Esophagus muscularis mucosa (tissue), 4 donors: ENCODE results near the gene TTC7B. TPM values are rescaled to one million over a fixed set of nuclear protein-coding genes. Genes with fewer than 3 reads are reported as not detected.

Source experiments
- DNase-seq: peaks from one replicate; pipeline ENCODE4 v3.0.0-alpha.2; 2017; ENCODE audit errors: extremely low spot score
- H3K27ac ChIP-seq, 4 donors: fragments of 200-600 bp; sonication (generic); replicated peaks in 1 of 4; 1 replicate in 3 of 4; 2 replicates in 1 of 4; pipeline ENCODE4 v1.5.1; 2016 to 2019; ENCODE audit warnings: mild to moderate bottlenecking in 1 of 4
- H3K27me3 ChIP-seq, 4 donors: fragments of 200-600 bp; sonication (generic); one replicate each; pipeline versions ENCODE4 v1.5.1 to v1.6.0; 2016 to 2019
- H3K36me3 ChIP-seq, 4 donors: fragments of 200-600 bp; sonication (generic); one replicate each; pipeline ENCODE4 v1.5.1; 2016 to 2019
- H3K4me1 ChIP-seq, 4 donors: fragments of 200-600 bp; sonication (generic); one replicate each; pipeline ENCODE4 v1.5.1; 2016 to 2019
- H3K4me3 ChIP-seq, 4 donors: fragments of 200-600 bp; sonication (generic); 1 replicate in 2 of 4; 2 replicates in 2 of 4; pipeline ENCODE4 v1.5.1; 2016 to 2019; ENCODE audit warnings: mild to moderate bottlenecking in 4 of 4, moderate library complexity in 1 of 4
- H3K9me3 ChIP-seq, 4 donors: fragments of 200-600 bp; sonication (generic); 1 replicate in 3 of 4; 2 replicates in 1 of 4; pipeline ENCODE4 v1.5.1; 2016 to 2019
- CTCF ChIP-seq, 3 experiments: fragments of 200-600 bp in 2 of 3; fragments of 450-650 bp in 1 of 3; sonication (generic) in 2 of 3; IDR thresholded peaks; one replicate each; pipeline ENCODE4 v1.5.1; 2017 to 2019; ENCODE audit warnings: antibody characterized with exemption in 3 of 3, mild to moderate bottlenecking in 2 of 3, moderate library complexity in 1 of 3
- EP300 ChIP-seq: sonication (generic); formaldehyde crosslinking; IDR thresholded peaks from one replicate; pipeline ENCODE4 v1.6.1; 2017; ENCODE audit warnings: antibody characterized with exemption
- POLR2A ChIP-seq: fragments of 450-650 bp; IDR thresholded peaks from one replicate; pipeline ENCODE4 v1.6.1; 2017; ENCODE audit warnings: antibody characterized with exemption, moderate library complexity, mild to moderate bottlenecking, low read depth
- POLR2AphosphoS5 ChIP-seq, 2 donors: sonication (generic); formaldehyde crosslinking; IDR thresholded peaks; one replicate each; pipeline ENCODE4 v1.6.1; 2017; ENCODE audit warnings: antibody characterized with exemption in 2 of 2
- WGBS: methylation state at CpG from one replicate; pipeline ENCODE4 v1.1.5; 2018; 5-methylcytosine and 5-hydroxymethylcytosine counted together
- intact Hi-C: fragments of 100-400 bp; cut with DNase I; formaldehyde crosslinking; loops from one replicate; pipeline ENCODE4 v1.15.1; 2023
- total RNA-seq, 4 donors: library from RNA; depleted of rRNA; stranded (reverse); fragments of >200 nt; gene quantifications; one replicate each; pipeline versions ENCODE4 v1.1.0 to v1.2.1, GENCODE V29; 2016

Gene TTC7B
- total RNA-seq, 4 donors from 2014 or later: 54.4 to 148 (median 113) TPM

DNA sequence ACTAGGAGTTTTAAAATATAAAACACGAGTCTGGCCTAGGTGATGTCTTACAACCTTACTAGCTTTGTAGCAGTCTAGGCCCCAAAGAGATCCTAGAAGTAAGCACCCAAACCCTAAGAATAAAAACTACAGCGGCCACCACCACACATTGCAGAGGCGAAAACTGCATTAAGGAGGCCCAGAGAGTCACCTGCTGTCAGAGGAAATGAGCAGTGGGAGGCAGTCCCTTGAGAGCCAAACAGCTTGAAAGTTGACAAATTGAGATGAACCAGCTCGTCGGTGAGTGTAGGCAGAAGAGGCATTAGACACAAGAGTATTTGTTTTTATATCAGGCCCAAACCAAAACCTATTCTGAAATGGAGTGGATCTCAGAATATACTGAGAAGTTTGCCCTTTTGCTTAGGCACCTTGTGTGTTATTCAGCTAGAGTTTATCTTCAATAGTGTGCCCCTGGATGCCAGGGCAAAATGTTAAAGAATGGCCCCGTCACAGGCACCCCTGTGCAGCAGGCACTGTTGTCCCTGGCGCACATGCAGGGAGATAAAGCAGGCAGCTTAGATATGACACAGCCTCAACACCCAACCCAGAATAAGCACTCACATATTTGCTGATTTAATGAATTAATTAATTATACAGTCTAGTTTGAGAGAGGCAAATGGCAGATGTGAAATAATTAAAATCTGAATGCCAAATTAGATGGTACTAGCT, 56.7 kb downstream of the TTC7B start:
- H3K4me3 ChIP-seq: peak overlapping the region in 2 of 4 donors; percentile 57 to 58

DNA sequence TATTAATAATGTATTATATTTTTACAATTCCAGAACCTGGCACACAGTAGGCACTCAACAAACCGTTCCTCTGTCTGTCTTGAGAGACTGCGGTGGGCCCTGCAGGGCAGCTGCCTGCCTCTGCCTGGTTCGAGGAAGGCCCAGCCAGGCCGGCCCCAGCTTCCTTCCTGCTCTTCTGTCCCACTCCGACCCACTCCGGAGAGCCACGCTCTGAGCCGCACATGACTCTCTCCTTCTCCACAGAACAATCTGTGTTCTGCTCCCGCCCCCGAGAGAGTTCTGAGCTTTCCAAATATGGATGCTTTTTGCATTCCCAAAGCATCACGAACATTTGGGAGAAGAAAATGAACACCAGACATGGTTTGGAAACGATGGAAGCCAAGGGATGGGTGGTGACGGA, 57.3 kb downstream of the TTC7B start:
- peak overlapping the region; percentile 86 to 94 (median 92) for H3K27ac ChIP-seq
- intact Hi-C loops: loop anchor here (2.0 to 5.0 kb wide), 3 partner anchors 362 to 457 kb away; partner anchors contain the start of gene CALM1
- no peaks in the 10 kb centered on the region for H3K36me3 ChIP-seq
- peak overlapping the region; percentile 50 to 58 (median 54) for H3K4me3 ChIP-seq
- TF ChIP-seq POLR2A: peak; percentile 8
- no peak for TF ChIP-seq EP300
- no peak for TF ChIP-seq CTCF (IDR thresholded peaks at IDR 0.05)
- TF ChIP-seq POLR2AphosphoS5 (IDR thresholded peaks at IDR 0.05): peak; percentile 66 to 89
- H3K27me3 ChIP-seq: no peaks in the 10 kb centered on the region
- WGBS: 13% methylated on average over 13 of the region's 13 CpGs
- peak; percentile 89 for DNase-seq
- peaks cover 0 to 15% (median 6%) of the 10 kb centered on the region in 4 donors for H3K9me3 ChIP-seq
- peaks cover 22 to 32% (median 24%) of the 10 kb centered on the region in 4 donors for H3K4me1 ChIP-seq

More for the DNA sequence above, 56.7 kb downstream of the TTC7B start:
- H3K36me3 ChIP-seq: no peaks in the 10 kb centered on the region
- 68% methylated on average over 7 of the region's 7 CpGs for WGBS
- intact Hi-C loops: loop anchor here (2.0 to 5.0 kb wide), 4 partner anchors 53 to 457 kb away; partner anchors contain the start of gene CALM1
- H3K9me3 ChIP-seq: peaks cover 0 to 16% (median 6%) of the 10 kb centered on the region in 4 donors
- no peaks in the 10 kb centered on the region for H3K27me3 ChIP-seq
- peaks cover 22 to 32% (median 24%) of the 10 kb centered on the region in 4 donors for H3K4me1 ChIP-seq
- TF ChIP-seq CTCF (IDR thresholded peaks at IDR 0.05) (no peak), POLR2A (no peak), EP300 (no peak), POLR2AphosphoS5 (IDR thresholded peaks at IDR 0.05) (no peak)
- DNase-seq: peak; percentile 86
- H3K27ac ChIP-seq: peak overlapping the region; percentile 86 to 94 (median 92)

DNA sequence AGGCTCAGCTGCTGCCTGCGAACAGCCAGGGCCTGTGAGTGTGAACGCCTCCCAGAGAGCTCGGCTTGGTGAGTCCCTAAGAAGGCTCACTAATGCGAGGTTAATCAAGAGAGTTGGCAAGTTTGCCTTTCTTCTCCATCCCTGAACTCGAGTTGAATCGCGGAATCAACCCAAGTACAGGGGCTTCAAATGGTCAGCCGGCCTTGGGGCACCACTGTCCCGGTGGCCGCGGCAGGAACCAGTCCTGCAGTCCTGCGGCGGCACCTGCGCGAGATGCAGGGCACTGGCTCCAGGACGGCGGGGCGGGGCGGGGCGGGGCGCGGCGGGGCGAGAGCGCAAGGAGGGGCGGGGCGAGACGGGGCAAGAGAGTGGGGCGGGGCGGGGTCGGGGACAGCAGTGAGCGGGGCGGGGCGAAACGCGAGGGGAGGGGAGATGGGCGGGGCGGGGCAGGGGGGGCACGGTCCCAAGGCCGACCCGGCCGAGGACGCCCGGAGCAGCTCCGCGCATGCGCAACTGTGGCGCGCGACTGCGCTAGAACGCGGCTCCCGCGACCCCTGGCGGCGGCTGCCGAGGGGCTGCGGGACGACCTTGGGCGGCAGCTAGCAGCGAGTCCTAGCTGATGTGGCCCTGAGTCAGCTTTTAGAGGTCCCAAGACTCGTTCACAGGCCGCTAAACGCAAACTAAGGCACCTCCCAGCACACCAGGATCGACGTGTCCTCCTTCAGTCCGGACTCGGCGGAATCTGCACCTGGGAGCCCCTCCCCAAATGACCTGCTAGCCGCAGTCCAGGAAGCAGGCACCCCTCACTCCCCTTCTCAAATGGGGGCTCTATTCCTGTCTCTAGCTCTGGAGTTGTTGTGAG, 58.0 kb downstream of the TTC7B start:
- TF ChIP-seq EP300: no peak
- TF ChIP-seq POLR2A: no peak
- TF ChIP-seq POLR2AphosphoS5 (IDR thresholded peaks at IDR 0.05): peak; percentile 78 to 81
- peak; percentile 92 to 95 (median 92) for TF ChIP-seq CTCF (IDR thresholded peaks at IDR 0.05)
- intact Hi-C loops: loop anchor here (2.0 to 5.0 kb wide), 3 partner anchors 361 to 456 kb away; partner anchors contain the start of gene CALM1
- DNase-seq: peak; percentile 96
- Histone ChIP-seq H3K36me3 (no peaks in the 10 kb centered on the region), H3K9me3 (peaks cover 0 to 9% (median 4%) of the 10 kb centered on the region in 4 donors), H3K4me1 (peaks cover 22 to 32% (median 24%) of the 10 kb centered on the region in 4 donors), H3K27ac (peak overlapping the region; percentile 86 to 94 (median 92)), H3K27me3 (no peaks in the 10 kb centered on the region), H3K4me3 (peak overlapping the region; percentile 50 to 58 (median 54))
- WGBS: 2% methylated on average over 24 of the region's 71 CpGs

DNA sequence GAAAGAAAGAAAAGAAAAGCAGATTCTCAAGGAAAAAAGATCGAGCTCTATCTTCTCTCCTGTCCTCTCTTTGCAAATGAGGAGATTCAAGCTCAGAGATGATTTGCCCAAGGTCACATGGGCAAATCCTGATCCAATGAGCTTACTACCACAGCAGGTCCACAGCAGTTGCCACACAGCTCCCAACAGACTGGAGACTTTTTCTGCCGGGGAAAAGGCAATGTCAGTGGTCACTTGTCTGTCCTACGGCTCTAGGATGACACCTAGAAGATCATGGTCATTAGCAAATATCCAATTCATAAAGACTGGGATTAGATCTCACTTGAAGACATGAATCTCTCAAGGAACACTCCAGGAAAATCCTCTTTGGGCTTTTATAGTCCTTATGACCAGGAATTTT, 58.8 kb downstream of the TTC7B start:
- peaks cover 22 to 32% (median 24%) of the 10 kb centered on the region in 4 donors for H3K4me1 ChIP-seq
- H3K4me3 ChIP-seq: peak overlapping the region; percentile 50 to 58 (median 54)
- intact Hi-C loops: loop anchor here (5.0 kb wide), 2 partner anchors 375 to 455 kb away; no protein-coding TSS in a partner anchor
- peak overlapping the region; percentile 82 to 94 (median 92) for H3K27ac ChIP-seq
- H3K9me3 ChIP-seq: peaks cover 0 to under 1% (median 0%) of the 10 kb centered on the region in 4 donors
- TF ChIP-seq EP300: no peak
- TF ChIP-seq POLR2A: no peak
- no peak for TF ChIP-seq POLR2AphosphoS5 (IDR thresholded peaks at IDR 0.05)
- TF ChIP-seq CTCF (IDR thresholded peaks at IDR 0.05): no peak
- WGBS: 67% methylated on average over 3 of the region's 3 CpGs
- H3K27me3 ChIP-seq: no peaks in the 10 kb centered on the region
- H3K36me3 ChIP-seq: no peaks in the 10 kb centered on the region
- peak; percentile 37 for DNase-seq
